ENCODE data around the gene PRKCH. TPM values are rescaled to one million over a fixed set of nuclear protein-coding genes. Genes with fewer than 3 reads are reported as not detected.

PRKCH gene
- polyA plus RNA-seq, 2 of the 4 experiments (the other 2 are of a cell fraction), result 10.0 to 10.2 TPM

- FAIRE-seq (no peak), ATAC-seq (peak; percentile 39 to 43; a peak in 2 of 6 replicates), DNase-seq (ENCODE audit: low read depth in 1 of 2, low spot score in 1 of 2) (no peak)
- ChIA-PET POLR2A (interaction anchor here (0.5 kb wide), 1 partner anchor 225 kb away, joined by 3 read pairs; no protein-coding TSS in a partner anchor), CTCF (interaction anchor here (0.7 to 1.5 kb wide), 2 partner anchors 9 to 150 kb away, joined by 4 read pairs; no protein-coding TSS in a partner anchor)
- peak overlapping the region; percentile 38 for H3K4me2 ChIP-seq
- H3K4me1 ChIP-seq, result peaks cover 15% of the 10 kb centered on the region
- no peak overlapping the region for H3K4me3 ChIP-seq
- TF ChIP-seq CEBPB (IDR thresholded peaks at IDR 0.05) (no peak), USF2 (IDR thresholded peaks at IDR 0.05) (0 out of 2 replicates have a peak, but pooled peaks have one; percentile 4), RNF2 (IDR thresholded peaks at IDR 0.05; ENCODE audit: borderline replicate concordance, low read depth) (no peak), KDM5A (IDR thresholded peaks at IDR 0.05) (no peak), HOXB5 (CRISPR knock-in tag; IDR thresholded peaks at IDR 0.05) (no peak), FOSL2 (IDR thresholded peaks at IDR 0.05) (no peak), FOSL2 (CRISPR knock-in tag; IDR thresholded peaks at IDR 0.05) (0 out of 2 replicates have a peak, but pooled peaks have one; percentile 8), HMGXB4 (CRISPR knock-in tag; IDR thresholded peaks at IDR 0.05; ENCODE audit: borderline replicate concordance) (no peak)
- H3K9me3 ChIP-seq, result no peaks in the 10 kb centered on the region
- H3K27ac ChIP-seq, result peak overlapping the region; percentile 47 to 72
- WGBS (ENCODE audit: missing lambda C conversion rate), result 52% methylated on average over 7 of the region's 7 CpGs
Measured at GRCh38 chr14:61502459-61503093, 181.2 kb downstream of the PRKCH start.

- peak overlapping the region; percentile 38; the same call in 2 of the 3 replicates for H3K4me2 ChIP-seq
- no peak overlapping the region for H3K4me3 ChIP-seq
- CTCF ChIA-PET, result interaction anchor here (0.7 to 1.5 kb wide), 3 partner anchors 10 to 201 kb away, joined by 3 to 4 read pairs (median 3); no protein-coding TSS in a partner anchor
- ATAC-seq (peak; percentile 19 to 30; a peak in 1 of 6 replicates), FAIRE-seq (no peak), DNase-seq (ENCODE audit: low read depth in 1 of 2, low spot score in 1 of 2) (no peak)
- POLR2A ChIA-PET, result interaction anchor here (0.5 kb wide), 1 partner anchor 224 kb away, joined by 3 read pairs; no protein-coding TSS in a partner anchor
- WGBS (ENCODE audit: missing lambda C conversion rate), result 86% methylated on average over 7 of the region's 7 CpGs
- peaks cover 15% of the 10 kb centered on the region for H3K4me1 ChIP-seq
- TF ChIP-seq ZSCAN20 (CRISPR knock-in tag; IDR thresholded peaks at IDR 0.05) (no peak), FOSB (CRISPR knock-in tag; IDR thresholded peaks at IDR 0.05) (no peak), FOXS1 (CRISPR knock-in tag; IDR thresholded peaks at IDR 0.05) (no peak), NPAS2 (CRISPR knock-in tag; IDR thresholded peaks at IDR 0.05; ENCODE audit: borderline replicate concordance) (no peak), HDAC2 (IDR thresholded peaks at IDR 0.05) (no peak), TP53 (CRISPR knock-in tag; IDR thresholded peaks at IDR 0.05) (no peak), MYC (IDR thresholded peaks at IDR 0.05; ENCODE audit: borderline replicate concordance, low read length) (no peak), SREBF2 (IDR thresholded peaks at IDR 0.05) (no peak), E2F6 (IDR thresholded peaks at IDR 0.05; ENCODE audit: borderline replicate concordance, low read depth) (no peak), RFX5 (IDR thresholded peaks at IDR 0.05) (no peak), PBX3 (IDR thresholded peaks at IDR 0.05) (no peak), CEBPB (IDR thresholded peaks at IDR 0.05) (no peak), ZNF302 (CRISPR knock-in tag; IDR thresholded peaks at IDR 0.05) (no peak), HOXA7 (CRISPR knock-in tag; IDR thresholded peaks at IDR 0.05) (no peak), KDM5A (IDR thresholded peaks at IDR 0.05) (no peak), RCOR1 (IDR thresholded peaks at IDR 0.05; ENCODE audit: low read depth, low read length) (no peak)
- H3K27ac ChIP-seq, result peak overlapping the region; percentile 47 to 72; a peak in 5 of 6 replicates
- H3K9me3 ChIP-seq, result no peaks in the 10 kb centered on the region
Measured at GRCh38 chr14:61503167-61503801, 181.9 kb downstream of the PRKCH start.

Measured in A549 (cell line).